Left ventricle myocardium inferior (tissue), 1 donor: ENCODE data around the gene TMUB2. TPM values are rescaled to one million over a fixed set of nuclear protein-coding genes. Genes with fewer than 3 reads are reported as not detected.
A peak's percentile ranks its signal among the peaks of the same experiment; 100 is the strongest.

Experiments used
- DNase-seq: peaks from one replicate; pipeline ENCODE4 v3.0.0-alpha.2; 2020
- H3K27ac ChIP-seq: fragments of 200-600 bp; replicated peaks from 2 replicates; pipeline ENCODE4 v1.8.0; 2021
- H3K27me3 ChIP-seq: fragments of 200-600 bp; 2 replicates; pipeline ENCODE4 v1.8.0; 2021; ENCODE audit warnings: low read depth
- H3K36me3 ChIP-seq: fragments of 200-600 bp; 2 replicates; pipeline ENCODE4 v1.8.0; 2021
- H3K4me1 ChIP-seq: fragments of 200-600 bp; 2 replicates; pipeline ENCODE4 v1.8.0; 2021
- H3K4me3 ChIP-seq: fragments of 200-600 bp; 2 replicates; pipeline ENCODE4 v1.8.0; 2021; ENCODE audit warnings: mild to moderate bottlenecking, moderate library complexity
- H3K9me3 ChIP-seq: fragments of 200-600 bp; replicated peaks from 2 replicates; pipeline ENCODE4 v1.8.0; 2021
- CTCF ChIP-seq: fragments of 200-600 bp; IDR thresholded peaks from 2 replicates; pipeline ENCODE4 v1.8.0; 2021; ENCODE audit warnings: antibody characterized with exemption, mild to moderate bottlenecking, borderline replicate concordance
- intact Hi-C: fragments of 100-400 bp; cut with micrococcal nuclease; formaldehyde crosslinking; loops from one replicate; pipeline ENCODE4 v1.11.0; 2022
- total RNA-seq: library from RNA; stranded (reverse); fragmentation: NEBNext Ultra II Directional; extraction: Animal tissue kit (Norgen Biotek cat#: 25700); gene quantifications from one replicate; pipeline ENCODE4 v1.2.1, GENCODE V29; 2021
- donor health status: DM: no; HTN: yes; CAD: no; lungs with severe emphysema.

Gene TMUB2
- total RNA-seq, 1 donor from 2014 or later = 20.9 TPM

- H3K4me3 ChIP-seq = no peak overlapping the region
- DNase-seq = no peak
- no peaks in the 10 kb centered on the region for H3K27me3 ChIP-seq
- no peak for TF ChIP-seq CTCF
- H3K9me3 ChIP-seq = no peaks in the 10 kb centered on the region
- intact Hi-C loops = no loop called here
- peaks cover 30% of the 10 kb centered on the region for H3K4me1 ChIP-seq
- H3K36me3 ChIP-seq = peaks cover 49% of the 10 kb centered on the region
- H3K27ac ChIP-seq = no peak overlapping the region
Measured at GRCh38 chr17:44206825-44207155, 20.0 kb downstream of the TMUB2 start.

GRCh38 chr17:44207319-44207718 is 20.5 kb downstream of the TMUB2 start:
- no peak for TF ChIP-seq CTCF
- H3K9me3 ChIP-seq = no peaks in the 10 kb centered on the region
- H3K27ac ChIP-seq = no peak overlapping the region
- H3K4me1 ChIP-seq = peaks cover 30% of the 10 kb centered on the region
- intact Hi-C loops = no loop called here
- no peak for DNase-seq
- peaks cover 53% of the 10 kb centered on the region for H3K36me3 ChIP-seq
- no peaks in the 10 kb centered on the region for H3K27me3 ChIP-seq
- no peak overlapping the region for H3K4me3 ChIP-seq

GRCh38 chr17:44207743-44208142 is 21.0 kb downstream of the TMUB2 start:
- no peak overlapping the region for H3K4me3 ChIP-seq
- H3K9me3 ChIP-seq = no peaks in the 10 kb centered on the region
- H3K27me3 ChIP-seq = no peaks in the 10 kb centered on the region
- peaks cover 55% of the 10 kb centered on the region for H3K36me3 ChIP-seq
- no peak overlapping the region for H3K27ac ChIP-seq
- intact Hi-C loops = no loop called here
- no peak for DNase-seq
- peaks cover 30% of the 10 kb centered on the region for H3K4me1 ChIP-seq
- no peak for TF ChIP-seq CTCF

GRCh38 chr17:44209786-44210341 is 23.1 kb downstream of the TMUB2 start:
- TF ChIP-seq CTCF = no peak
- no peaks in the 10 kb centered on the region for H3K9me3 ChIP-seq
- intact Hi-C loops = loop anchor here (5.0 kb wide), 1 partner anchor 122 kb away; no protein-coding TSS in a partner anchor
- no peak for DNase-seq
- H3K36me3 ChIP-seq = peaks cover 70% of the 10 kb centered on the region
- H3K4me1 ChIP-seq = peaks cover 18% of the 10 kb centered on the region
- H3K4me3 ChIP-seq = peak overlapping the region; percentile 26
- H3K27ac ChIP-seq = peak overlapping the region; percentile 54
- no peaks in the 10 kb centered on the region for H3K27me3 ChIP-seq

- H3K4me3 ChIP-seq = peak overlapping the region; percentile 26
- H3K27ac ChIP-seq = peak overlapping the region; percentile 54
- H3K4me1 ChIP-seq = peaks cover 22% of the 10 kb centered on the region
- H3K27me3 ChIP-seq = no peaks in the 10 kb centered on the region
- DNase-seq = peak; percentile 89
- peak; percentile 99 for TF ChIP-seq CTCF
- intact Hi-C loops = loop anchor here (5.0 kb wide), 1 partner anchor 122 kb away; no protein-coding TSS in a partner anchor
- no peaks in the 10 kb centered on the region for H3K9me3 ChIP-seq
- peaks cover 77% of the 10 kb centered on the region for H3K36me3 ChIP-seq
Measured at GRCh38 chr17:44210342-44211192, 23.8 kb downstream of the TMUB2 start.
